ENCODE data around the gene FBXW7. TPM values are rescaled to one million over a fixed set of nuclear protein-coding genes. Genes with fewer than 3 reads are reported as not detected.

FBXW7 gene
- total and polyA plus RNA-seq, 2 donors (not counting 1 experiment from before 2014, with no cell fraction given), result 23.0 to 125 TPM

- Histone ChIP-seq H3K4me2 (replicated peaks; ENCODE audit: low read depth, low read length, poor library complexity, severe bottlenecking) (no peak overlapping the region), H3K4me3 (ENCODE audit: control extremely low read depth in 1 of 5, extremely low read depth in 1 of 5, insufficient read depth in 1 of 5, low read depth in 2 of 5, low read length in 4 of 5) (no peak overlapping the region), H3K27ac (ENCODE audit: low read length in 2 of 2) (no peak overlapping the region), H3K9ac (ENCODE audit: low read length) (no peak overlapping the region), H3K4me1 (ENCODE audit: control insufficient read depth in 2 of 2, insufficient read depth in 2 of 2, low read length in 2 of 2) (no peaks in the 10 kb centered on the region), H3K36me3 (replicated peaks in 1 of 2; ENCODE audit: control extremely low read depth in 1 of 2, control insufficient read depth in 1 of 2, extremely low read depth in 1 of 2, insufficient read depth in 2 of 2, low read length in 1 of 2) (no peaks in the 10 kb centered on the region), H3K79me2 (ENCODE audit: control insufficient read depth, insufficient read depth, low read length) (no peaks in the 10 kb centered on the region), H4K20me1 (ENCODE audit: control insufficient read depth, insufficient read depth, low read length, poor library complexity, severe bottlenecking) (no peaks in the 10 kb centered on the region), H3K9me3 (ENCODE audit: control extremely low read depth in 1 of 3, control insufficient read depth in 2 of 3, insufficient read depth in 1 of 3, low read length in 2 of 3) (no peaks in the 10 kb centered on the region), H2AFZ (ENCODE audit: insufficient read depth, low read depth, low read length, poor library complexity, severe bottlenecking) (no peak overlapping the region), H3K27me3 (replicated peaks in 1 of 4; ENCODE audit: control extremely low read depth in 1 of 4, control insufficient read depth in 3 of 4, insufficient read depth in 4 of 4, low read length in 3 of 4) (no peaks in the 10 kb centered on the region)
- peaks cover 10% of the 10 kb centered on the region for H3K27me3 Mint-ChIP-seq
- TF ChIP-seq, protein P1, sequence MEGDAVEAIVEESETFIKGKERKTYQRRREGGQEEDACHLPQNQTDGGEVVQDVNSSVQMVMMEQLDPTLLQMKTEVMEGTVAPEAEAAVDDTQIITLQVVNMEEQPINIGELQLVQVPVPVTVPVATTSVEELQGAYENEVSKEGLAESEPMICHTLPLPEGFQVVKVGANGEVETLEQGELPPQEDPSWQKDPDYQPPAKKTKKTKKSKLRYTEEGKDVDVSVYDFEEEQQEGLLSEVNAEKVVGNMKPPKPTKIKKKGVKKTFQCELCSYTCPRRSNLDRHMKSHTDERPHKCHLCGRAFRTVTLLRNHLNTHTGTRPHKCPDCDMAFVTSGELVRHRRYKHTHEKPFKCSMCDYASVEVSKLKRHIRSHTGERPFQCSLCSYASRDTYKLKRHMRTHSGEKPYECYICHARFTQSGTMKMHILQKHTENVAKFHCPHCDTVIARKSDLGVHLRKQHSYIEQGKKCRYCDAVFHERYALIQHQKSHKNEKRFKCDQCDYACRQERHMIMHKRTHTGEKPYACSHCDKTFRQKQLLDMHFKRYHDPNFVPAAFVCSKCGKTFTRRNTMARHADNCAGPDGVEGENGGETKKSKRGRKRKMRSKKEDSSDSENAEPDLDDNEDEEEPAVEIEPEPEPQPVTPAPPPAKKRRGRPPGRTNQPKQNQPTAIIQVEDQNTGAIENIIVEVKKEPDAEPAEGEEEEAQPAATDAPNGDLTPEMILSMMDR (IDR thresholded peaks at IDR 0.05), result no peak
- no peak for TF ChIP-seq EZH2 (IDR thresholded peaks at IDR 0.05; ENCODE audit: borderline replicate concordance, insufficient read depth, low read depth, low read length, poor library complexity, severe bottlenecking)
- peaks cover 3% of the 10 kb centered on the region for H3K4me1 Mint-ChIP-seq
- DNase-seq, result no peak
- intact Hi-C loops (cut with micrococcal nuclease), result no loop called here
- ChIA-PET POLR2A (no interaction called here), CTCF (no interaction called here)
- no peak overlapping the region for H3K27ac Mint-ChIP-seq
- no peak overlapping the region for H3K4me3 Mint-ChIP-seq
- peaks cover 2% of the 10 kb centered on the region for H3K9me3 Mint-ChIP-seq (ENCODE audit: insufficient read depth)
- no CpG with 5 or more reads among the region's 1 CpG for WGBS (ENCODE audit: insufficient coverage)
- ATAC-seq (ENCODE audit: low read depth), result no peak
Measured at GRCh38 chr4:152306541-152306940, 229.4 kb downstream of the FBXW7 start.

DNA sequence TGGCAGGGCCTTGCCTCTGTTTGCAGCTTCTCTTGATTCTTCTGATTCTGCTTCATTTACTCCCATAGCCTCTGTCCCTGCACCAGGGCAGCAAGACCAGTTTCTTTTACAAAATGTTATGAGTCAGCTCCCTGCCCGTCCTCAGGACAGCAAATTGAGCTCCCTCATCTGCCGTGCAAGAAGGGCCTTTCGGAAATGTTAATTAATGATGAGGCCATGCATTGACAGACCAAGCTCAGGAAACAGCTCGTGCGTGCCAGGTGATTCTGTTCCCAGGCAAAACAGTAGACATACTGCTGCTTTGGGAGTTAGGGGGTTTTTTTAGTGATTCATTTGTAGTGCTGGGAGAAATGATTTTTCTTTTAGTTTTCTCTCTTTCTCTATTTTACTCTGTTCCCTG, 231.7 kb downstream of the FBXW7 start:
- Histone ChIP-seq H2AFZ (ENCODE audit: insufficient read depth, low read depth, low read length, poor library complexity, severe bottlenecking) (no peak overlapping the region), H3K9me3 (ENCODE audit: control extremely low read depth in 1 of 3, control insufficient read depth in 2 of 3, insufficient read depth in 1 of 3, low read length in 2 of 3) (no peaks in the 10 kb centered on the region), H4K20me1 (ENCODE audit: control insufficient read depth, insufficient read depth, low read length, poor library complexity, severe bottlenecking) (no peaks in the 10 kb centered on the region), H3K4me3 (ENCODE audit: control extremely low read depth in 1 of 5, extremely low read depth in 1 of 5, insufficient read depth in 1 of 5, low read depth in 2 of 5, low read length in 4 of 5) (no peak overlapping the region), H3K4me1 (ENCODE audit: control insufficient read depth in 2 of 2, insufficient read depth in 2 of 2, low read length in 2 of 2) (no peaks in the 10 kb centered on the region), H3K4me2 (replicated peaks; ENCODE audit: low read depth, low read length, poor library complexity, severe bottlenecking) (no peak overlapping the region), H3K9ac (ENCODE audit: low read length) (no peak overlapping the region), H3K27ac (ENCODE audit: low read length in 2 of 2) (no peak overlapping the region), H3K27me3 (replicated peaks in 1 of 4; ENCODE audit: control extremely low read depth in 1 of 4, control insufficient read depth in 3 of 4, insufficient read depth in 4 of 4, low read length in 3 of 4) (no peaks in the 10 kb centered on the region), H3K79me2 (ENCODE audit: control insufficient read depth, insufficient read depth, low read length) (no peaks in the 10 kb centered on the region), H3K36me3 (replicated peaks in 1 of 2; ENCODE audit: control extremely low read depth in 1 of 2, control insufficient read depth in 1 of 2, extremely low read depth in 1 of 2, insufficient read depth in 2 of 2, low read length in 1 of 2) (no peaks in the 10 kb centered on the region)
- H3K4me3 Mint-ChIP-seq, result no peak overlapping the region
- 70% methylated on average over 5 of the region's 5 CpGs for WGBS (ENCODE audit: insufficient coverage)
- DNase-seq, result no peak
- H3K27ac Mint-ChIP-seq, result no peak overlapping the region
- peaks cover 3% of the 10 kb centered on the region for H3K4me1 Mint-ChIP-seq
- ChIA-PET POLR2A (no interaction called here), CTCF (no interaction called here)
- no peak for TF ChIP-seq EZH2 (IDR thresholded peaks at IDR 0.05; ENCODE audit: borderline replicate concordance, insufficient read depth, low read depth, low read length, poor library complexity, severe bottlenecking)
- TF ChIP-seq, protein P1 (IDR thresholded peaks at IDR 0.05), result no peak
- H3K27me3 Mint-ChIP-seq, result peaks cover 10% of the 10 kb centered on the region
- ATAC-seq (ENCODE audit: low read depth), result no peak
- intact Hi-C loops (cut with micrococcal nuclease), result no loop called here
- peaks cover 2% of the 10 kb centered on the region for H3K9me3 Mint-ChIP-seq (ENCODE audit: insufficient read depth)
